GM21367 (cell line): ENCODE data around the gene MEOX1.
"Not testable (repeated sequence)": the region's sequence is repeated elsewhere in the genome, so short reads cannot be mapped to it uniquely, and the experiment has no call there.

Source experiments
- ATAC-seq: cut with Tn5 transposase; IDR thresholded peaks from one replicate; pipeline ENCODE4 v1.9.1; 2021; ENCODE audit not compliant: unreplicated experiment

Gene MEOX1

DNA sequence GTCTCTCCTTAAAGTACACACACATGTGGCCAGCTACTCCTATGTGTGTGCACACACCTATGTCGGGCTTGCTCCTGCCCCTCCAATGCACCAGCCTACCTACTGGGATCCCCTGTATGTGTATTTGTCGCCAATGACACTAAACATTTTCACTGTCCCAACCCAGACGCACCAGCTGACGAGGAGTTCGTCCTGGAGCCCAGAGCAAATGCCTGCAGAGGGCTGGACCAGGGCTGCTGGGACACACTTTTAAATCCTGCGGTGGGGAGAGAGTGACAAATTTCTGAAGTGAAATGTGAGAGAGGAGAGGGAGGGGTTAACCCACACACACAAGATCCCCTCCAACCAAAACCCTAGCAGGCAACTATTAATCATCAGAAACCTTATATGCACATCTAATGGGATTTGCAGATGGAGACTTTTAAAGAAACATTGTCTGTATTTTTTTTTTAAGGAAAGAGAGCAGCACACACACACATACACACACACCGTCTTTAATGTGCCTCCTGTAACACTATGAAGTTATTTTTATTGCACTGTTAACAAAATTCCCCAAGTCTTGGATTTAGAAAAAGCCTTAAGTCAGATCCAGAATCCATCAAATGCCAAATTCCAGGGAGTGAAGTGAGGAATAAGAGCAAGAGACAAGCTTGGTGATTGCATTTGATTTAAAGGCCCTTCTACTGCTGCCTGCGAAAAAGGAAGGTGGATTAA is at the start of gene MEOX1:
Gene MEOX1 (minus strand): TSS at position 224 of the 714 bp plus-strand sequence. CDS start 388 bp downstream, outside the sequence.
- ATAC-seq: no peak

DNA sequence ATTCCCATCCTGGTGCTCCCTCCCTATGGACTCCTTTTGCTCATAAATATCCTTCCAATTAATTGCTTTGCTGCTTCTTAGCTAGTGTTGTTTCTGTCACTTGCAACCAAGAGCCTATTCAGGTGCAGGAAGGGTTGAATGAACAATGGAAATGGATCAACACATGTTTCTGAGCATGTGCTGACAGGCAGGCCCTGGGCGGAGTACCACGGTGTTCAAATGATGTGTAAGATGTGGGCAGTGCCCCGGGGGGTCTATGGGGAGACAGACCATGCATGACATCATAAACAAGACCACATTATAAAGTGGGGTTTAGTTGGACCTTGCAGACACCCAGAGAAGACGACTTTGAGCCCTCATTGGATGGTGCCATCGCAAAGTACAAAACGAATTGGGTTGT is 48.4 kb upstream of the MEOX1 start:
- ATAC-seq: no peak

DNA sequence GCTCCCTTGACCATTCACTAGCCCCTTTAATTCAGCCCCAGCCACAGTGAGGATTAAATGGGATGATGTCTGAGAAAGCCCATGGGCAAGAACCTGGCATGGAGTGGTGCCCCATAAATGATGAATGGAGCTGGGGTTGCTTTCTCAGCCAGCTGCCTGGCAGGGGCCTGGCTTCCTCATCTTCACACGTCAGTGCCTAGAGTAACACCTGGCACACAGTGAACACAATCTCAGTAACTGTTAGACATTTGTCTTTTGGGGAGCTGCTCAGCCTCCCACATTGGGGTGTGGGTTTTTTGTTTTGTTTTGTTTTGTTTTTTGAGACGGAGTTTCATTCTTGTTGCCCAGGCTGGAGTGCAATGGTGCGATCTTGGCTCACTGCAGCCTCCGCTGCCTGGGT is 47.5 kb upstream of the MEOX1 start:
- ATAC-seq: no peak

DNA sequence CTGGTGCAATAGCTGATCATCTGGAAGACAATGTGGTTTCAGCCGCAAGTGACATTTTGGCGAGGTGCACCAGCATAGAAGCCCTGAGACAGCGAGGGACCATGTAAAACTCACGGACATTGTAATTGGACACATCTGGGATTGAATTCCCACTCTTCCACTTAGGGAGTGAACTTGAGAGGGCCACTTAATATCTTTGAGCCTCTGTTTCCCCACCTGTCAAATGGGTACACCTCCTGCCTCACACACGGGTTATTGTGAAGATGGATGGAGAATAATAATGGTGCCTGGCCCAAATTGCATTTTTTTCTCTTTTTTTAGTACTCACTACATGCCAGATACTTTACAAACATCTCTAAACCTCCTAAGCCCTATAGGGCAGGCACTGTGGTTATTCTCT is 45.5 kb upstream of the MEOX1 start:
- no peak for ATAC-seq

DNA sequence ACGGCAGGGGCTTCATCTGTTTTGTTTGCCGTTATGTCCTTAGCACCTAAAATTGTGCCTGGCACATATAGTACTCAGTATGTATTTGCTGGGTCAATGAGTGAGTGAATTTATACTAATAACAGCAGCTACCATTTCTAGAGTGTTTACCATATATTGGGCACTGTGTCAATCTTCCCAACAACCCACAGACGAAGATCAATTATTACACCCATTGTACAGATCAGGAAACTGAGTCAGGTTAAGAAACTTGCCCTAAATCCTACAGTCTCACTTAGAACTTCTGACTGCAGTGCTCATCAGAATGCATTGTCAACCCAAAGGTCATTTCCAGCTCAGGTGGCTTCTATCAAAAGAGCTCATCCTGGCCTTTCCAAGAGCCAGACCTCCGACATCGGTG is 44.5 kb upstream of the MEOX1 start:
- no peak for ATAC-seq

DNA sequence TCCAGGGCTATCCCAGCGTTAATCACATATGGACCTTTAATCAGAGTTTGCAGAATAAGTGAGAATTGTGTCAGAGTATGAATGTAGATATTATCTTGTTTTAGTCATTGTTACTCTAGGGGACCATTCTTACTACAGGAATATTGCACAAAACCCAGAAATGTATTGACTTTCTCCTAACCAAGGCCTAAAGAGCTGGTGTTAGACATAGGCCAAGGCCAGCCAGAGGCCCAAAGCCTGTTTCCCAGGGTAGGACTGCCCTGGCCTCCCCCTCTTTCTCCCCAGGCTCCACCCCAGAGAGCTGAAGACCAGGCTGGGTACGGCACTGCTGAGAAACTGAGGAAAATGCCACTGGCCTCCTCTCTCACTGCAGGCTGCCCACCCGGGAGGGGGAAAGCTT is 41.9 kb upstream of the MEOX1 start:
- no peak for ATAC-seq

DNA sequence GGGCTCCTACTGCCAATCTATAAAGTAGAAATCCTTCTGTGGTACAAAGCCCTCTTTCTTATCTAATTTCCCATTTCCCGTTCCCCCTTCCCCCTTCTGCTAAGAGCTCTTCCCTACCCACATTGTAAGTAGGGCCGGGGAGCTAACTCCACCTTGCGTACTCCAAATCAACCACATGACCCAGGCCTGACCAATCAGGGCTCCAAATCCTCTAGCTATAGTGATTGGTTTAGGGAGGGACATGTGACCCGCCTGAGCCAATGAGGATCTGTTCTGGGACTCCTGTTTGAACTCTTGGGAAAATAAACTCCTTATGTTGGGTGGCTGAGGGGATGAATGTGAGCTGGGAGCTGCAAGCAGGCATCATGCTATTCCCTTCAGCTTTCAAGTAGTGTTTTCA is 40.9 kb upstream of the MEOX1 start:
- ATAC-seq: no peak

DNA sequence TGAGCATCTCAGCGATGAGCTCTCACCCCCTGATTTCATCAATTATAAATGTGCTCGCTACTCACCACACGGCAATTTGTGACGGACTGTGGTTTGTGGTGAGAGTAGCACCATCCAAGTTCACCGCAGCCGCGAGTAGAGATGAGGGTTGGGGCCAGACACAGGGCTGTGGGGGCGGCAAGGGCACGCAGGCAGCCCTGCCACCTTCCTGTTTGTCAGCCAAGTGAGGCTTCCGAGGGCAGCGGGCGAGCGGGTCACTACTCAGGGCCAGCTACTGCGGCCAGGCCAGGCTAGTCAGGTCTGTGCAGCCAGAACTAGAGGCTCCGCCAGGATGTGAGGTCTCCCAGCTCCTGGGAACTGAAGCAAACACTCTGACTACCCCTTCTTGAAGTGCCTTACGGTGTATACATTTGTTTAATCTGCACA is 39.6 kb upstream of the MEOX1 start:
- no peak for ATAC-seq

DNA sequence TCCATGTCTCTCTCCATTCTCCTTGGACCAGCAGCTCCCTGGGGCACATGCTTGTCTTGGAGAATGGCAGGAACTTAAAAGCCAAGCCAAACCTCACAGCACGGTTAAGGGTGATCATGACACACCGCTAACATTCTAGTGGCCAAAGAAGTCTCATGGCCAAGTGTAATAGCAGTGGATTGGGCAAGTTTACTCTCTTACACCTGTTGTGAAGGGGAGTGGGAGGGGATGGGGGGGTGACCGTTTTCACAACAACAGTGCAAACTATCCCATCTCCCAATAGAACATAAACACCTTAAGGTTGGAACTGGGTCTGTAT is 37.7 kb upstream of the MEOX1 start:
- ATAC-seq: no peak

DNA sequence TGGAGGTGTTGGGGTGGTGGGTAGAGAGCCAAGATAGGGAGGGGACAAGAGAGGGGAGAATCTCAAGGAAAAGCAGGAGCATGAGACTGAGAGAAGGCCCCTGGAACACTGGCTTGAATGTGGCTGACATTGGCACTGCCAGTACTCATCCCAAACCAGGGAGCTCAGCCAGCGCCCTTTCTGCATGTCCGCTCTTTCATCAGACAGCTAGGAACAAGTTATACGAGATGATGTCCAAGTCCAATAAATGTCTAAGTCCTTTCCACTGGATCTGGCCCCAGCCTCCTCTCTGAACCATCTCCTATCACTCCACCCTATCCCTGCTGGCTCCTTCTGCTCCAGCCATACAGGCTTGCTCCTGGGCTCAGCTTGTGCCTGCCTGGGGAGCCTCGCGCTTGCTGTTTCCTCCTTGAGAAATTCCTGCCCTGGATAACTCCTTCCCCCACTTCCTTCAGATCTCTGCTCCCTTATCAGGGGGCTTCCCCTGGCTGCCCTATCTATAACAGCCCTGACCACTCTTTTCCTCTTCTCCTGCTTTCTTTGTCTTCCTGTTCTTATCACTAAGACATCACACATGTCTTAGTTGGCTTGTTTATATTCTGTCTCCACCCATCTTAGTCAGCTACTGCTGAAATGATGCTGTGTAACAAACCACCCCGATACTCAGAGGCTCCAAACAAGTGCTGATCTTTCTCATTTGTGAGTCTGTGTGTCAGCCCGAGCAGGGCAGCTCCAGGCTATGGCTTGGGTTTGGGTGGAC is 37.1 kb upstream of the MEOX1 start:
- ATAC-seq: no peak

DNA sequence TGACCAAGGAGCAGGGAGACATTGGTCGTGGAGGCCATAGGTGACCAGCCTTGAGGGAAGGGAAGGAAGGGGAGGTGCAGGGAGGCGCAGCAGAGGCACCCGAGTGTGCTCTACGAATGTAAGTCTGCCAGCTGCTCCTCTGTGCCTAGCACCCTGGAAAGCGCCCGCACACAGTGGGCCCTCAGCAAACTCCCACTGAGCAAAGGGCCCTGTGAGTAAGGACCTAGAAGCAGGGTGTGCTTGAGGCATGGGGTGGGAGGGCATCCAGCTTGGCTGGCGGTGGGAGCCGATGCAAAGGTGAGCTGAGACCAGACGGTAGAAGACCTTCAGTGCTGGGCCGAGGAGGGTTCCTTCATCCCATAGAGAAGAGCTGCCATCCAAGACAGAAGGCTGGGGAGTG is 36.2 kb upstream of the MEOX1 start:
- ATAC-seq: no peak

DNA sequence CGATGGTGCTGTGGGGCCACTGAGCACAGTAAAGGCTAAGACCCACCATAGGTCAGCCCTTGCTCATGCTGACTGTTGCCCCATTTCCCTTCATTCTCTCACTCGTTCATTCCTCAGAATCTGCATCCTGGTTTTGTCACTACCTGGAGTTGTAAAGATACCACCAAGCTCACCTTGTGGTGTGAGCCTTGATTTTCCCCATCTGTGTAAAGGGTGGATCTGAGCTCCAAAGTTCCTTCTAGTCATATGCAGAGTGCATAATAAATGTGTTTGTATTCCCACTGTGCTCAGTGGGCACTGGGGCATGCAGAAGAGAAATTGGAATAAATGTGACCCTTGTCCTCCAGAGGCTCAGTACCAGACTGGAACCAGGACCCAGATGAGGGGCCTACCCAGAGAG is 35.2 kb upstream of the MEOX1 start:
- no peak for ATAC-seq

DNA sequence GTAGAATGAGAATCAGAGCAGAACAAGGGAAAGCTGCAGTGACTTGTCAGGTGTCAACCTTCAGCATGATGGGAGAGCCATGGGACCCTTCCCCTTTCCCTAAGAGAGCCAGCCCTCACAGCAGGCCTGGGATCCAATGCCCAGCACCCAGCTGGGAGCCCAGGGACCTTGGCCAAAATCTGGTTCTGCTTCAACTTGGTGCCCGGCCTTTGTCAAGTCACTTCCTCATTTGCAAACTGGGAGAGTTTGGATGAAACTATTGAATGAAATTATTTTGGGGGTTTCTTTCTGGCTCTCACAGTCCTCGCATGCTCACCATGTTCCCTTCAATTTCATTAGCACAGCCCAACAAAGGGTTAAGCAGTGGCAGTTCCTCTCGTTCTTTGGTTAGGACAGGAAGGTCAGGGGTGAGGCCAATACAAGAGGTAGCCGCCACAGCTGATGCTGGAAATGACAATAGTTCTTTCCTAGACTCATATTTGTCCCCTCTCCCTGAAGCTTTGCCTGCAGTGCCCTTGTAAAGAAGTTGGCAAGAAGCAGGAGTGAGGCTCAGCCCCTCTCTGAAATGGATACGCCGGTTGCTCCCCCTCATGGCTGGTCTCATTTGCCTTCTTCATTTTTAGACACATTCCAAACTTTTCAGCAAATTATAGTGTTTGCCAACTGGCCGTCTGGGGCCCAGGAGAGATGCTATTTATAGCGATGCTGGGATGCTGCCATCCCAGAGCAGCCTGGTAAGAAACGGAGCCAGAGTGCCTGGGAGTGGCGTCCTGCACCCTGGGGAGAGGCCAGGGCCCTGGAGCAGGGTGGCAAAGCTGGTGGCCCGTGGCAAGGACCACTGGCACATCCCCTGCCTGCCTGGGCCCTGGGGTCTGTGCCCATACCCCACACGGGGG is 34.5 kb upstream of the MEOX1 start:
- no peak for ATAC-seq

DNA sequence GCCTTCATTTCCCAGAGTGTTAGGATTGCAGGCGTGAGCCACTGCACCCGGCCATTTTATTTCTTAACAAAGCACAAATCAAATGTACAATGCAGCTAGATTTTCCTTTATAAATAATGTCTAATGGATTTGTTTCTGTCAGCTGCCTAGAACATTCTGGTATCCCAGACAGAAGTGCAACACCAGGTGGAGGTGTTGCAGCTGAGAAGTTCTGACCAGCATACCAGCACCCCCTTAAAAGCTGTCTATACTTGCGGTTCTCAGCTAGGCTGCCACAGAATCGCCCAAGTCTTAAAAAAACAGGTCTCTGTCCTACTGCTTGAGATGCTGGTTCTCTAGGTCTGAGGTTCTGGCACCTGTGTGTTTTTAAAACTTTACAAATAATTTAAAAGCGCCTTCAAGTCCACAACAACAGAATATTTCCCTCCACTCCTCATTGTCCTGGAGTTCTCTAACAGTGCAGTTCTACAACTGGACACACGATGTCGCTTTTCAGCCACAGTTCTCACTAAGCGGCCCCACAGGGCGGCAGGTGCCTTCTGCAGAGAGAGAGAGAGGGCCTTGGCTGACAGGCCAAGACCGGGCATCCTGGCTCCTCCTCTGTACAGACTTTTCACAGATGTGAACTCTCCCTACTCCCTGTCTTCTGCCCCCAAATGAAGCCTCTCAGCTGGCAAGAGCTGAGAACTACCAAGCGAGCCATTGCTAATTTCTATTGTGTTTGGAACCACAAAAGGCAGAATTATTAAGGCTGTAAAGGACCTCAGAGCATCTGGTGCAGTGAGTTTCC is 32.6 kb upstream of the MEOX1 start:
- no peak for ATAC-seq

DNA sequence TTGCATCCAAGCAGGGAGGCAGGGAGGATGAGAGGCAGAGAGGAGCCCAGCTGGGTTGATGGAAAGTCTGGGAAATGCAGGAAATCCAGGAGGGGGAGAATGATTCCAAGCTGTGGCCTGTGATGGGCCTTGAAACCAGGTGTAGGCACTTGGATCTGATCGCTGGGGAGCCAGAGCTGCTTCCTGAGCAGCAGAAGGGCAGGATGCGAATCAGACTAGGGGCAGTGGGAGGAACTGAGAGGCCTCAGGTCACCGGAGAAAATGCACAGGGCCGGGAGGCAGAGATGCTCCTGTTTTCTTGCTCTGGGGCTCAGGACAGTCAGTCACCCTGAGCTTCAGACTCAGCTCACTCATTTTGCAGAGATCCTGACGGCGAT is 29.6 kb upstream of the MEOX1 start:
- no peak for ATAC-seq

DNA sequence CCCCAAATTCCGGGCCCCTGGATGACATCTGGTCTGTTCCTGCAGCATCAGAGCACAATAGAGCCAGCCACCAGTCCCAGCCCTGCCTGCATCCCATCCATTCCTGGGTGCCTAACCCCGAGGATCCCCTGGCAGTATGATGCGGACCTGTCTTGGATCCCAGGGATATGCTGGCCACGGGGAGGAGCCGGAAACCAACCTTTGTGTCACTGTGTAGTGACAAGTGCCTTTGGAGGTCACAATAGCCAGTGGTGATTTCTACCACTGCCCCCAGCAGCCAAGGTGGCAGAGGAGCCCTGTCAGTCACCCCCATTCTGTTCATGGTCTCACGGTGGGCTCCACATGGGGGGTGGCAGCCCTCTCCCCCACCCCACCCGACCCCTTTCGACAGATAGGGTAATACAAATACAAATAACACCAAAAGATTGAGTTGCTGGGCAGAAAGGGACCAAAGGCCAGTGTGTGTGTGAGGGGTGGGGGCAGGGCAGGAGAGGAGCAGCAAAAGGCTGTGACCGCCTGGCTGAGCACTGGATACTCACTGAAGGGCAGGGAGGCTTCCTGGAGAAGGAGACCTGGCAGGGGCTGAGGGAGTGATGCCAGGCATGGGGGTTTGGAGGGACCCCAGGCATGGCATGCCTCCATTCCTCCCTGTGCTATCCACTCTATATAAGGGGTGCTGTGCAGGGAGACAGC is 29.0 kb upstream of the MEOX1 start:
- ATAC-seq: no peak

DNA sequence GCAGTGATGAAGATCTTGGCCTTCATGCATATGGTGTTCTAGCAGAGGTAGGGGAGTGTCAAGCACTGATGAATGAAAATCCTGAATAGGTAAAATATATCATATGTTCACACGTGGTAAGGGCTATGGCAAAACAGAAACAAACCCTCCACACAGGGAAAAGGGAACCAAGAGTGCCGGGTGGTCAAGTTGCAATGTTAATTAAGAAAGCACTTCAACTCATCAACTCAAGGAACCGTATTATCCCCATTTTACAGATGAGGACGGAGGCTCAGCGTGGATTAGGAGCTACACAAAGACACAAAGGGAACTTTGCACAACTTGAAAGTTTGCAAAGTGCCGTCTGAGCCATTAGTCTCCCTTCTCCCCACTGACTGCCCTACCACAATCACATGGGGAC is 28.1 kb upstream of the MEOX1 start:
- no peak for ATAC-seq

DNA sequence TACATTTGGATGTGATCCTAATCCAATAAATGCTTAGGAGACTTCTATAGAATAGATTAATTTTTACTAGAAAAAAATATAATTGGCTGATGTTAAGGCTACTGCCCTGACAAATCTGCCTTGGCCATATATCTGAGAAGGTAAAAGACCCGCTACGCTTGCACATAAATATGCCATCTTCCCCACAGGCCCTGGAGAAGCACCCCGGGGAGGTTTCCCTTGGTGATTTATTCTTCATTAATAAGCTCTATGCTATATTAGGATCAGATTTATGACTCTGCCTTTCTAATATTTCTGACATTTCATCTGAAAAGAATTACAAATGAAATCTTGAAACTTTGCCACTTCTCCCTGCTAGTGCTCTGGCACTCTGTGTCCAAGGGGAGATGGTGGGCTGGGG is 27.4 kb upstream of the MEOX1 start:
- no peak for ATAC-seq

DNA sequence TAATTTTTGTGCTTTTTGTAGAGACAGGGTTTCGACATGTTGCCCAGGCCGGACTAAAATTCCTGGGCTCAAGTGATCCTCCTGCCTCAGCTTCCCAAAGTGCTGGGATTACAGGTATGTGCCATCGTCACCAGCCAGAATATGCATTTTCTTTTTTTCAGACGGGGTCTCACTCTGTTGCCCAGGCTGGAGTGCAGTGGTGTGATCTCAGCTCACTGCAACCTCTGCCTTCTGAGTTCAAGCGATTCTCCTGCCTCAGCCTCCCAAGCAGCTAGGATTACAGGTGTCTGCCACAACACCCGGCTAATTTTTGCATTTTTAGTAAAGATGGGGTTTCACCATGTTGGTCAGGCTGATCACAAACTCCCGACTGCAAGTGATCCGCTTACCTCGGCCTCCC is 25.2 kb upstream of the MEOX1 start:
- ATAC-seq: not testable (repeated sequence)

DNA sequence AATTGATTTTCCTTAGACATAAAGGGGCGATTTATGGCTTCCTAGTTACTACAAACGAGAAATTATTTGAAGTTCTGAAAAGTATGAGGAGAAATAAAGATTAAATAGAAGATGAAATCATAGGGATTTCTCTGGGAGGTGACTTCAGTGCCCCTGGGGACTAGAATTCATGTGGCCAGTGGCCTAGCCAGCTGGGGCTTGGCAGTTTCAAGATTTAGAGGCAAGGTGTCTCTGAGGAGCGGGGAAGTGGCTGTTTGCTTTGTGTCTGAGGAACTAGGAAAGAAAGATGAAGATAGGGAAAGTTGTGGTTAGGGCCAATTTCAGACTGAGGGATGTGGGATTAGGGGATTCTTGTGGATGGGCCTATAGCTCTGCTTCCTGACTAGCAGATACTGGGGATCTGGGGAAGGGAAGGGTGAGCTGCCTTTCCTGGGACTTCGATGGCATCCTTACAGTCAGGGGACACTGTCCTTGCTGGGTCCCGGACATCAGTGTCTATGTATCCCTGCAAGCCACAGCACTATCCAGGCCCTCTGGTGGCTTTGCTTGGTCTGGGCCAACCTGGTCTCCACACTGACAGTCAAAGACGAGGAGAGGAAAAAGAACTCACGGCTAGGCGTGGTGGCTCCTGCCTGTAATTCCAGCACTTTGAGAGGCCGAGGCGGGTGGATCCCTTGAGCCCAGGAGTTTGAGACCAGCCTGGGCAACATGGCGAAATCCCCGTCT is 22.4 kb upstream of the MEOX1 start:
- ATAC-seq: no peak
